ENCODE data around the gene CNKSR3. TPM values are rescaled to one million over a fixed set of nuclear protein-coding genes. Genes with fewer than 3 reads are reported as not detected.

Gene CNKSR3
- total and polyA plus RNA-seq, 8 donors: 1.2 to 40.0 (median 6.2) TPM

DNA sequence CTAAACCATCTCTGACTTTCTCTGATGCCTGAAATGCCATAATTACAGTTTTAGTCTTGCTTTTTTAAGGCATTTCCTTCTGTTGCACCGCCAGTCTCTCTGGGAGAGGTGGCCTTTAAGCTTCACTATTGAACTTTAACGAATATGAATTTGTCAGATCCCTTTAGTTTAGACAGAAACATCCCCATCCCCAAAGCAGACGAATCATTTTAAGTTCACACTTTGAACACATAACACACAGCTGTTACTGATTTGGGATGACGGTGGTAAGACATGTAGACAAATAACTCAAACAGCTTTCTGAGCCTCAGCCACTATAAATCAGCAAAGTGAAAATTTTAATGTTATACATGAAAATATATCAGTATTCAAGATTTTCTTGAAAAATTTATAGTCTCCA, 146.7 kb downstream of the CNKSR3 start:
- TF ChIP-seq POLR2A (IDR thresholded peaks at IDR 0.05) (no peak), POLR2AphosphoS5 (IDR thresholded peaks at IDR 0.05) (no peak), EP300 (IDR thresholded peaks at IDR 0.05) (no peak)
- TF ChIP-seq, protein P1, sequence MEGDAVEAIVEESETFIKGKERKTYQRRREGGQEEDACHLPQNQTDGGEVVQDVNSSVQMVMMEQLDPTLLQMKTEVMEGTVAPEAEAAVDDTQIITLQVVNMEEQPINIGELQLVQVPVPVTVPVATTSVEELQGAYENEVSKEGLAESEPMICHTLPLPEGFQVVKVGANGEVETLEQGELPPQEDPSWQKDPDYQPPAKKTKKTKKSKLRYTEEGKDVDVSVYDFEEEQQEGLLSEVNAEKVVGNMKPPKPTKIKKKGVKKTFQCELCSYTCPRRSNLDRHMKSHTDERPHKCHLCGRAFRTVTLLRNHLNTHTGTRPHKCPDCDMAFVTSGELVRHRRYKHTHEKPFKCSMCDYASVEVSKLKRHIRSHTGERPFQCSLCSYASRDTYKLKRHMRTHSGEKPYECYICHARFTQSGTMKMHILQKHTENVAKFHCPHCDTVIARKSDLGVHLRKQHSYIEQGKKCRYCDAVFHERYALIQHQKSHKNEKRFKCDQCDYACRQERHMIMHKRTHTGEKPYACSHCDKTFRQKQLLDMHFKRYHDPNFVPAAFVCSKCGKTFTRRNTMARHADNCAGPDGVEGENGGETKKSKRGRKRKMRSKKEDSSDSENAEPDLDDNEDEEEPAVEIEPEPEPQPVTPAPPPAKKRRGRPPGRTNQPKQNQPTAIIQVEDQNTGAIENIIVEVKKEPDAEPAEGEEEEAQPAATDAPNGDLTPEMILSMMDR (IDR thresholded peaks at IDR 0.05): no peak
- 68 to 85% (median 73%) methylated on average over 4 of the region's 4 CpGs for WGBS, 5 donors
- no peak for DNase-seq
- Histone ChIP-seq H3K36me3 (no peaks in the 10 kb centered on the region), H3K4me3 (no peak overlapping the region), H3K9me3 (no peaks in the 10 kb centered on the region), H3K4me1 (no peaks in the 10 kb centered on the region), H3K27ac (no peak overlapping the region), H3K27me3 (no peaks in the 10 kb centered on the region)
- intact Hi-C loops (cut with DNase I; ENCODE audit: low total_unique reads): no loop called here

DNA sequence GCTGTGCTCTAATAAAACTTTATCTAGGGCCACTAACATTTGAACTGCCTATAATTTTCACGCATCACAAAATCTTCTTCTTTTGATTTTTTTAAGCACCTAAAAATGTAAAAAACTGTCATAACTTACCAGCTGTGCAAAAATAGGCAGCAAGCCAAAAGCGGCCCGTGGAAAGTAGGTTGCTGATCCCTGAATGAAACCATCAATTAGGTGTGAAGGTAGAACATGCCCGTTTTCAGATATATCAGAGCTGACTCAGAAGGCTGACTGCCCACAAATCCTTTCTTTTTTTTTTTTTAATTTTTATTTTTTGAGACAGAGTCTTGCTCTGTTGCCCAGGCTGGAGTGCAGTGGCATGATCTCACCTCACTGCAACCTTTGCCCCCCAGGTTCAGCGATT, 149.0 kb downstream of the CNKSR3 start:
- TF ChIP-seq EP300 (IDR thresholded peaks at IDR 0.05) (no peak), POLR2A (IDR thresholded peaks at IDR 0.05) (no peak), POLR2AphosphoS5 (IDR thresholded peaks at IDR 0.05) (no peak)
- TF ChIP-seq, protein P1 (IDR thresholded peaks at IDR 0.05): no peak
- 84 to 94% (median 90%) methylated on average over 5 of the region's 5 CpGs for WGBS, 5 donors
- H3K4me1 ChIP-seq: no peaks in the 10 kb centered on the region
- H3K27ac ChIP-seq: no peak overlapping the region
- H3K36me3 ChIP-seq: no peaks in the 10 kb centered on the region
- H3K9me3 ChIP-seq: no peaks in the 10 kb centered on the region
- H3K27me3 ChIP-seq: no peaks in the 10 kb centered on the region
- intact Hi-C loops (cut with DNase I; ENCODE audit: low total_unique reads): no loop called here
- no peak for DNase-seq
- H3K4me3 ChIP-seq: no peak overlapping the region

DNA sequence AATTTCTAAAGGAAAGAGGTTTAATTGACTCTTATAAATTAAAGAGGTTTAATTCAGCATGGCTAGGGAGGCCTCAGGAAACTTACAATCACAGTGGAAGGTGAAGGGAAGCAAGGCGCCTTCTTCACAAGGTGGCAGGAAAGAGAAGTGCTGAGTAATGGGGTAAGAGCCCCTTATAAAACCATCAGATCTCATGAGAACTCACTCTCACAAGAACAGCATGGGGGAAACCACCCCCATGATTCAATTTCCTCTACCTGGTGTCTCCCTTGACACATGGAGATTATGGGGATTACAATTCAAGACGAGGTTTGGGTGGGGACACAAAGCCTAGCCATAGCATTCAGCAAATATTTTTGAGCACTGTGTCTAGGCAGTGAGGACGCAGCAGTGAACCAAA, 150.0 kb downstream of the CNKSR3 start:
- DNase-seq: no peak
- 88 to 95% (median 90%) methylated on average over 3 of the region's 3 CpGs for WGBS, 5 donors

DNA sequence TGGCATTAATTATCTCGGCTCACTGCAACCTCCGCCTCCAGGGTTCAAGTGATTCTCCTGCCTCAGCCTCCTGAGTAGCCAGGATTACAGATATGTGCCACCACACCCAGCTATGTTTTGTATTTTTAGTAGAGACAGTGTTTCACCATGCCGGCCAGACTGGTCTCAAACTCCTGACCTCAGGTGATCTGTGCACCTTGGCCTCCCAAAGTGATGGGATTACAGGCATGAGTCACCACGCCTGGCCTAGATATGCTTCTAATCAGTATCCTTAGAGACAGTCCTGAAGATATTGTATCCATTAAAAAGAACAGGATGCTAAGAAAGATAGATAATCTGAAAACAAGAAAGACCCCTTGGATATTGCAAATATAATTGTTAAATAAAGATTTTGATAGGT, 150.8 kb downstream of the CNKSR3 start:
- H3K27me3 ChIP-seq: no peaks in the 10 kb centered on the region
- H3K4me1 ChIP-seq: peaks cover 0 to 14% (median 0%) of the 10 kb centered on the region in 4 donors
- H3K27ac ChIP-seq: no peak overlapping the region
- no peaks in the 10 kb centered on the region for H3K36me3 ChIP-seq
- no peak for DNase-seq
- 75 to 80% (median 76%) methylated on average over 4 of the region's 4 CpGs for whole genome bisulfite sequencing, 5 donors
- TF ChIP-seq POLR2AphosphoS5 (IDR thresholded peaks at IDR 0.05) (no peak), POLR2A (IDR thresholded peaks at IDR 0.05) (no peak), EP300 (IDR thresholded peaks at IDR 0.05) (no peak)
- TF ChIP-seq, protein P1 (IDR thresholded peaks at IDR 0.05): no peak
- intact Hi-C loops (cut with DNase I; ENCODE audit: low total_unique reads): no loop called here
- no peak overlapping the region for H3K4me3 ChIP-seq
- H3K9me3 ChIP-seq: no peaks in the 10 kb centered on the region

More for the DNA sequence above, 150.0 kb downstream of the CNKSR3 start:
- TF ChIP-seq POLR2A (IDR thresholded peaks at IDR 0.05) (no peak), EP300 (IDR thresholded peaks at IDR 0.05) (no peak), POLR2AphosphoS5 (IDR thresholded peaks at IDR 0.05) (no peak)
- TF ChIP-seq, protein P1 (IDR thresholded peaks at IDR 0.05): no peak
- Histone ChIP-seq H3K4me3 (no peak overlapping the region), H3K9me3 (no peaks in the 10 kb centered on the region), H3K27ac (no peak overlapping the region), H3K4me1 (peaks cover 0 to 7% (median 0%) of the 10 kb centered on the region in 4 donors), H3K27me3 (no peaks in the 10 kb centered on the region), H3K36me3 (no peaks in the 10 kb centered on the region)
- intact Hi-C loops (cut with DNase I; ENCODE audit: low total_unique reads): no loop called here
